ENCODE measurements around the gene RPL13.
A peak's percentile ranks its signal among the peaks of the same experiment; 100 is the strongest.

RPL13 gene

GRCh38 chr16:89547860-89548259 is 12.6 kb upstream of the RPL13 start:
- Mint-ChIP-seq H3K4me3 (no peak overlapping the region), H3K4me1 (peaks cover 7% of the 10 kb centered on the region), H3K36me3 (ENCODE audit: insufficient read depth) (peaks cover 6% of the 10 kb centered on the region), H3K27ac (ENCODE audit: low read depth) (peak overlapping the region; percentile 68), H3K27me3 (no peaks in the 10 kb centered on the region), H3K9me3 (no peaks in the 10 kb centered on the region)
- ATAC-seq (replicated peaks; ENCODE audit: extremely low read depth, poor library complexity, severe bottlenecking): no peak
- DNase-seq (ENCODE audit: low spot score in 2 of 2): no peak

GRCh38 chr16:89548344-89549006 is 12.0 kb upstream of the RPL13 start:
- Mint-ChIP-seq H3K27me3 (no peaks in the 10 kb centered on the region), H3K27ac (ENCODE audit: low read depth) (no peak overlapping the region), H3K36me3 (ENCODE audit: insufficient read depth) (peaks cover 6% of the 10 kb centered on the region), H3K4me3 (no peak overlapping the region), H3K4me1 (peaks cover 7% of the 10 kb centered on the region), H3K9me3 (no peaks in the 10 kb centered on the region)
- DNase-seq (ENCODE audit: low spot score in 2 of 2) (no peak), ATAC-seq (replicated peaks; ENCODE audit: extremely low read depth, poor library complexity, severe bottlenecking) (no peak)

DNA sequence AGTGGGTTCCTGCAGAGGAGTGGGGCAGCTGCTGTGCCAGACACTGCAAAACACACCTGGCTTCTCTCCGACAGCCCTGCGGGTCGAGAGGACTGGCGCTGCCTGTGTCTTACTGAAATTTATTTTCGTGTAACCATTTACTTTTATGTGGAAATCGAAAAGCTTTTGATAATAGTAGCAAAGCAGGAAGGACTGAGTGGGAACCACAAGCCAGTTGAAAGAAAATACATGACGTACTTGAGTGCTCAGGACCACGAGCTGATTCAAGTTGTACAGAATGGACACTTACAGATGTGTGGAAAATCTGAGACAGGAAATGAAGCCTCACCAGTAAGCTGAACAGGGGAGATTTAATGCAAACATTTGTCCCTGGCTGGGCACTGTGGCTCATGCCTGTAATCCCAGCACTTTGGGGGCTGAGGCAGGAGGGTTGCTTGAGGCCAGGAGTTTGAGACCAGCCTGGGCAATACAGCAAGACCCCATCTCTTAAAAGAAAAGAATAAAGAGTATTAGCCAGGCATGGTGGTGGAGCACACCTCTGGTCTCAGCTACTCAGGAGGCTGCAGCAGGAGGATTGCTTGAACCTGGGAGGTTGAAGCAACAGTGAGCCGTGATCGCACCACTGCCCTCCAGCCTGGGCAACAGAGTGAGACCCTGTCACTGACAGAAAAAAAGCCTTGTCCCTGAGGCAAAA is 11.3 kb upstream of the RPL13 start:
- H3K27ac Mint-ChIP-seq (ENCODE audit: low read depth): peak overlapping the region; percentile 41
- H3K36me3 Mint-ChIP-seq (ENCODE audit: insufficient read depth): peaks cover 9% of the 10 kb centered on the region
- H3K9me3 Mint-ChIP-seq: no peaks in the 10 kb centered on the region
- H3K27me3 Mint-ChIP-seq: no peaks in the 10 kb centered on the region
- ATAC-seq (replicated peaks; ENCODE audit: extremely low read depth, poor library complexity, severe bottlenecking) (peak; percentile 54), DNase-seq (ENCODE audit: low spot score in 2 of 2) (no peak)
- peak overlapping the region; percentile 27 for H3K4me3 Mint-ChIP-seq
- H3K4me1 Mint-ChIP-seq: peaks cover 7% of the 10 kb centered on the region

GRCh38 chr16:89550421-89551007 is 10.0 kb upstream of the RPL13 start:
- ATAC-seq (replicated peaks; ENCODE audit: extremely low read depth, poor library complexity, severe bottlenecking): no peak
- Mint-ChIP-seq H3K27ac (ENCODE audit: low read depth) (no peak overlapping the region), H3K27me3 (no peaks in the 10 kb centered on the region), H3K4me3 (no peak overlapping the region), H3K36me3 (ENCODE audit: insufficient read depth) (peaks cover 9% of the 10 kb centered on the region), H3K9me3 (no peaks in the 10 kb centered on the region), H3K4me1 (peaks cover 7% of the 10 kb centered on the region)
- DNase-seq (ENCODE audit: low spot score in 2 of 2): no peak

DNA sequence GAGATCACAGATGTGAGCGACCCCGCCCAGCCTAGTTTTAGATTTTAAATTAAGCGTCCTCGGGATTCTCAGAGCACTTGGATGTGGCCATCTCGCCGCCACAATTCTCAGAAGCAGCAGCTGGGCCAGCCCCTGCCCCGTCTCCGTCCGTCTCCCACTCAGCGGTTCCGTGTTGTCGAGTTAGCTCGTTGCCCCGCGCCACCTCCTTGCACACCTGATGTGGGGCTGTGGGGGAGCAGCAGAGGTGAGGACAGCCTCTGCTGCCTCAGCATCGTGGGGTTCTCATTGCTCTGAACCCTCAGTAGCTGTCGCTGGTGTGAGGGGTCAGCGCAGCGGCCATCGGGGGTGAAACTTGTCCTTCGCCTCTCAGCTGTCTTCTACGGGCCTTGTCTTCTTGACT is 8.2 kb upstream of the RPL13 start:
- Mint-ChIP-seq H3K36me3 (ENCODE audit: insufficient read depth) (peaks cover 9% of the 10 kb centered on the region), H3K9me3 (no peaks in the 10 kb centered on the region), H3K4me3 (no peak overlapping the region), H3K27ac (ENCODE audit: low read depth) (no peak overlapping the region), H3K27me3 (no peaks in the 10 kb centered on the region), H3K4me1 (peaks cover 11% of the 10 kb centered on the region)
- no peak for ATAC-seq (replicated peaks; ENCODE audit: extremely low read depth, poor library complexity, severe bottlenecking)
- no peak for DNase-seq (ENCODE audit: low spot score in 2 of 2)

GRCh38 chr16:89552913-89553312 is 7.6 kb upstream of the RPL13 start:
- H3K36me3 Mint-ChIP-seq (ENCODE audit: insufficient read depth): peaks cover 9% of the 10 kb centered on the region
- H3K27me3 Mint-ChIP-seq: no peaks in the 10 kb centered on the region
- H3K27ac Mint-ChIP-seq (ENCODE audit: low read depth): no peak overlapping the region
- DNase-seq (ENCODE audit: low spot score in 2 of 2) (no peak), ATAC-seq (replicated peaks; ENCODE audit: extremely low read depth, poor library complexity, severe bottlenecking) (no peak)
- H3K9me3 Mint-ChIP-seq: no peaks in the 10 kb centered on the region
- H3K4me3 Mint-ChIP-seq: no peak overlapping the region
- H3K4me1 Mint-ChIP-seq: peaks cover 16% of the 10 kb centered on the region

GRCh38 chr16:89553733-89554132 is 6.7 kb upstream of the RPL13 start:
- DNase-seq (ENCODE audit: low spot score in 2 of 2): no peak
- Mint-ChIP-seq H3K36me3 (ENCODE audit: insufficient read depth) (peaks cover 8% of the 10 kb centered on the region), H3K9me3 (no peaks in the 10 kb centered on the region), H3K4me1 (peaks cover 16% of the 10 kb centered on the region), H3K27ac (ENCODE audit: low read depth) (no peak overlapping the region), H3K4me3 (no peak overlapping the region), H3K27me3 (no peaks in the 10 kb centered on the region)
- ATAC-seq (replicated peaks; ENCODE audit: extremely low read depth, poor library complexity, severe bottlenecking): no peak

DNA sequence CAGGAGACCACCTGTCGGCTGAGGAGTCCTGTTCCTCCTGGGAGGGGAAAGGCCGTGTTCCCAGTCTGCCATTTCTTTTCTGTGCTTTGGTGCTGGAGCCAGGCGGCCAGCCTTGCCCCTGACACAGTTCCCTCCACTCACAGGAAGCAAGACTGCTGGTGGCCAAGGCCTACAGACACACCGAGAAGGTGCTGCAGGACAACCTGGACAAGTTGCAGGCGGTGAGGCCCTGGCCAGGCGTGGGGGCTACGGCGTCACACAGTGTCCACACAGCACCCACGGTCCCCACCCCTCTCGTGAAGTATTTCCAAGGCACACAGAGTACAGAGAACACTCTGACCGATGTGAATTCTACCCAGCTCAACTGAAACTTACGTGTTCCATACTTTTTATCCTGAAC is 6.1 kb upstream of the RPL13 start:
- Mint-ChIP-seq H3K27me3 (no peaks in the 10 kb centered on the region), H3K9me3 (no peaks in the 10 kb centered on the region), H3K27ac (ENCODE audit: low read depth) (no peak overlapping the region), H3K4me1 (peaks cover 12% of the 10 kb centered on the region), H3K36me3 (ENCODE audit: insufficient read depth) (peaks cover 8% of the 10 kb centered on the region), H3K4me3 (no peak overlapping the region)
- ATAC-seq (replicated peaks; ENCODE audit: extremely low read depth, poor library complexity, severe bottlenecking): no peak
- DNase-seq (ENCODE audit: low spot score in 2 of 2): no peak

DNA sequence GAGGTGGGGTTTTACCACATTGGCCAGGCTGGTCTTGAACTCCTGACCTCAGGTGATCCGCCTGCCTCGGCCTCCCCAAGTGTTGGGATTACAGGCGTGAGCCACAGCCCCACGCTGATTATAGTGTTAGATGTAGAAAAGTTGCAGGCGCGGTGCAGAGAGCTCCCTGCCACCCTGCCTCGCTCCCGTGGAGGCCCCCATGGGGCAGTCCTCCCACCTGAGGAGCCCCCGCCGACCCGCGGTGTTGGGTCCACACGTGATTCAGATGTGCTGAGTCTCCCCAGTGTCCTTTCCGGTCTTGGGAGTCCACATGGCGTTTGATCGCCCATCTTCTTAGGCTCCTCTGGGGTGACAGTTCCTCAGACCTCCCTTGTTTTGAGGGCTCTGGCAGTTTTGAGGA is 5.2 kb upstream of the RPL13 start:
- ATAC-seq (replicated peaks; ENCODE audit: extremely low read depth, poor library complexity, severe bottlenecking) (no peak), DNase-seq (ENCODE audit: low spot score in 2 of 2) (no peak)
- H3K9me3 Mint-ChIP-seq: no peaks in the 10 kb centered on the region
- H3K4me3 Mint-ChIP-seq: no peak overlapping the region
- H3K27ac Mint-ChIP-seq (ENCODE audit: low read depth): no peak overlapping the region
- H3K36me3 Mint-ChIP-seq (ENCODE audit: insufficient read depth): peaks cover 12% of the 10 kb centered on the region
- peaks cover 16% of the 10 kb centered on the region for H3K4me1 Mint-ChIP-seq
- no peaks in the 10 kb centered on the region for H3K27me3 Mint-ChIP-seq

DNA sequence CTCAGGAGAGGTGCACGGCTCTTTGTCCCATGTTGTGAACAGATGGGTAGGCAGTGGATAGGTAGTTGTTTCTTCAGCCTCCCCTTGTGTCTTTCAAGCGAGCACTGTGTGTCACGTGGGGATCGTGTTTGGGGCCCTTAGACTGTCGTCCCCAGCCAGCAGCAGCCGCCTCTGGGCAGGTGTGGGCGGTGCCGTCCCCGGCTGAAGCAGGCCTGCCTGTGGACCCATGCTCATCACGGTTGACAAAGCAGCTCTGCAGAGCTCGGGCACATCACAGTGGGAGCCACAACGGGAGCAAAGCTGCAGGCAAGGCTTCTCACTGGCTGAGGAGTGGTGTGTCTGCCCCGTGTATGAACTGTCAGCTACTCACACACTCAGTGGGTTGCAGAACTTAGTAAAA is 4.7 kb upstream of the RPL13 start:
- DNase-seq (ENCODE audit: low spot score in 2 of 2): no peak
- H3K4me3 Mint-ChIP-seq: no peak overlapping the region
- ATAC-seq (replicated peaks; ENCODE audit: extremely low read depth, poor library complexity, severe bottlenecking): no peak
- H3K9me3 Mint-ChIP-seq: no peaks in the 10 kb centered on the region
- H3K27ac Mint-ChIP-seq (ENCODE audit: low read depth): no peak overlapping the region
- peaks cover 16% of the 10 kb centered on the region for H3K36me3 Mint-ChIP-seq (ENCODE audit: insufficient read depth)
- no peaks in the 10 kb centered on the region for H3K27me3 Mint-ChIP-seq
- H3K4me1 Mint-ChIP-seq: peaks cover 16% of the 10 kb centered on the region

GRCh38 chr16:89556750-89557689 is 3.5 kb upstream of the RPL13 start:
- Mint-ChIP-seq H3K36me3 (ENCODE audit: insufficient read depth) (peaks cover 26% of the 10 kb centered on the region), H3K4me1 (peaks cover 25% of the 10 kb centered on the region), H3K27me3 (no peaks in the 10 kb centered on the region), H3K4me3 (no peak overlapping the region), H3K27ac (ENCODE audit: low read depth) (no peak overlapping the region), H3K9me3 (no peaks in the 10 kb centered on the region)
- DNase-seq (ENCODE audit: low spot score in 2 of 2) (peak; percentile 56 to 73), ATAC-seq (replicated peaks; ENCODE audit: extremely low read depth, poor library complexity, severe bottlenecking) (no peak)

DNA sequence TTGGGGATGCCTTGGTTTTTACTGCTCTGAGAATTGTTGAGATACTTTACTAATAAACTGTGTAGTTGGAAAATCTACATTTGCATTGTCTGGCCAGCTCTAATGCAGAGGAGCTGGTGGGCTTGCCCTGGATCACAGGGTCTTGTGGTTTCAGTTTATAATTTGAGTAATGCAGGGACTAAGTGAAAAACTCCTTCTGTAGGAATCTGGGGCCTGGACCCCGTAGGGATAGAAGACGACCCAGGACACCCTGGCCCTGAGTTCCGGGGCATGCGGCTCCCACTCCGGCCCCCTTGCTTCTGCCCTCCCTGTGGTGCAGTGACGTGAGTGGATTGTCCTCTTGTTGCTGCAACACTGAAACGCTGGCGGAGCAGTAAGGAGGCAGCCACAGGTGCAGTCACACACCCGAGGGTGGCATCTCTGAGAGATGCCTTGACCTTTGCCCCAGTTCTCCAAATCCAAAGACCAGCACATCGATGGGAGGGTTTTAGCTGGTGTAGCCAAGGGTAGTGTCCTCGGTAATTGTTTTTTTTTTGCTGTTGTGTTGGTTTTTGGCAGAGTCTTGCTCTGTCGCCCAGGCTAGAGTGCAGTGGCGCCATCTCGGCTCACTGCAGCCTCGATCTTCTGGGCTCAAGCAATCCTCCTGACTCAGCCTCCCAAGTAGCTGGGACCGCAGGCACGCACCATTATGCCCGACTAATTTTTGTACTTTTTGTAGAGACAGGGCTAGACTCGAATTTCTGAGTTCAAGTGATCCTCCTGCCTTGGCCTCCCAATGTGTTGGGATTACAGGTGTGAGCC is 2.6 kb upstream of the RPL13 start:
- Mint-ChIP-seq H3K27me3 (no peaks in the 10 kb centered on the region), H3K9me3 (no peaks in the 10 kb centered on the region), H3K4me1 (peaks cover 34% of the 10 kb centered on the region), H3K27ac (ENCODE audit: low read depth) (no peak overlapping the region), H3K36me3 (ENCODE audit: insufficient read depth) (peaks cover 33% of the 10 kb centered on the region), H3K4me3 (no peak overlapping the region)
- DNase-seq (ENCODE audit: low spot score in 2 of 2) (no peak), ATAC-seq (replicated peaks; ENCODE audit: extremely low read depth, poor library complexity, severe bottlenecking) (no peak)
